RWPE2 (cell line): ENCODE results near the gene SAMD13.

Experiments used
- ATAC-seq: fragments of 200-7000 bp; cut with Tn5 transposase; 3 replicates; pipeline ENCODE4 v1.9.1; 2021; ENCODE audit warnings: low read depth
- DNase-seq: peaks from one replicate; pipeline ENCODE4 v3.0.0-alpha.2; 2020; ENCODE audit warnings: low spot score
- H3K27ac ChIP-seq: fragments of 450-650 bp; 2 replicates; pipeline ENCODE4 v1.5.1; 2017; ENCODE audit warnings: mild to moderate bottlenecking; ENCODE audit not compliant: poor library complexity, severe bottlenecking
- H3K27me3 ChIP-seq: fragments of 250-450 bp; sonication (Bioruptor Pico); 2 replicates; pipeline ENCODE4 v1.5.1; 2021; ENCODE audit warnings: mild to moderate bottlenecking, moderate library complexity; ENCODE audit not compliant: insufficient read depth, poor library complexity, severe bottlenecking
- H3K36me3 ChIP-seq: fragments of 250-450 bp; sonication (Bioruptor Pico); 2 replicates; pipeline ENCODE4 v1.5.1; 2020; ENCODE audit warnings: low read depth, mild to moderate bottlenecking, moderate library complexity
- H3K4me1 ChIP-seq: fragments of 250-450 bp; sonication (Bioruptor Pico); 2 replicates; pipeline ENCODE4 v1.5.1; 2021; ENCODE audit warnings: mild to moderate bottlenecking, moderate library complexity; ENCODE audit not compliant: insufficient read depth, poor library complexity, severe bottlenecking
- H3K4me3 ChIP-seq: fragments of 250-450 bp; sonication (Bioruptor Pico); 2 replicates; pipeline ENCODE4 v1.5.1; 2021; ENCODE audit warnings: mild to moderate bottlenecking, moderate library complexity; ENCODE audit not compliant: severe bottlenecking
- H3K9me3 ChIP-seq: fragments of 250-450 bp; sonication (Bioruptor Pico); 2 replicates; pipeline ENCODE4 v1.5.1; 2021; ENCODE audit warnings: mild to moderate bottlenecking, moderate library complexity; ENCODE audit not compliant: severe bottlenecking
- TF ChIP-seq, protein P1 (sequence below): fragments of 450-650 bp; IDR thresholded peaks from one replicate; pipeline ENCODE4 v1.5.1; 2017; ENCODE audit warnings: mild to moderate bottlenecking, moderate library complexity; ENCODE audit not compliant: poor library complexity, severe bottlenecking

SAMD13 gene

DNA sequence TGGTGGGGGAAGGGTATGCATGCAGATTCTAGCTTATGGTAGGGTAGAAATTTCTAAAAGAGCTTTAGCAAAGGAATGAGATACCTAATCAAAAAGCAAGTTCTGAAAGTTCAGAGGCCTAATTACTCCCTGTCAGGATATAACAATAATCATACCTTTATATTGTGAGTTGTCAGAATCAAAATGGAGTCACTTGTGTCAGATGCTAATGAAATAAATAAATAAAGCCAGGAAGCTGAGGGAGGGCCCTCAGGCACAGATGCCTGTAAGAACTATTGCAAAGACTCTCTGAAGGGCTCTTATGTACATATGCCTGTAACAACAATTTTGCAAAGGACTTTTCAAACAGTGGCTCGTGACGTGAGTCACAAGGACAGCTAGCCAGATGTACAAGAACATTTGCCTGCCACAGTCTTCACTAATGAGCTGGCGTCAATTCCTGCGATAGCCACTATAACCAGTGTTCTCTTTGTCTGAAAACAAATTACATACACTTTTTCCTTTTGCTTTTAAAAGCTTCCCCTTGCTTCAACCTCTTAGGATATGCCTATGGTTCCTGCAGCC is 69.4 kb downstream of the SAMD13 start:
- Histone ChIP-seq H3K27me3 (no peaks in the 10 kb centered on the region), H3K36me3 (no peaks in the 10 kb centered on the region), H3K4me3 (no peak overlapping the region), H3K27ac (no peak overlapping the region), H3K4me1 (peaks cover 2% of the 10 kb centered on the region), H3K9me3 (no peaks in the 10 kb centered on the region)
- DNase-seq (no peak), ATAC-seq (no peak)
- TF ChIP-seq, protein P1, sequence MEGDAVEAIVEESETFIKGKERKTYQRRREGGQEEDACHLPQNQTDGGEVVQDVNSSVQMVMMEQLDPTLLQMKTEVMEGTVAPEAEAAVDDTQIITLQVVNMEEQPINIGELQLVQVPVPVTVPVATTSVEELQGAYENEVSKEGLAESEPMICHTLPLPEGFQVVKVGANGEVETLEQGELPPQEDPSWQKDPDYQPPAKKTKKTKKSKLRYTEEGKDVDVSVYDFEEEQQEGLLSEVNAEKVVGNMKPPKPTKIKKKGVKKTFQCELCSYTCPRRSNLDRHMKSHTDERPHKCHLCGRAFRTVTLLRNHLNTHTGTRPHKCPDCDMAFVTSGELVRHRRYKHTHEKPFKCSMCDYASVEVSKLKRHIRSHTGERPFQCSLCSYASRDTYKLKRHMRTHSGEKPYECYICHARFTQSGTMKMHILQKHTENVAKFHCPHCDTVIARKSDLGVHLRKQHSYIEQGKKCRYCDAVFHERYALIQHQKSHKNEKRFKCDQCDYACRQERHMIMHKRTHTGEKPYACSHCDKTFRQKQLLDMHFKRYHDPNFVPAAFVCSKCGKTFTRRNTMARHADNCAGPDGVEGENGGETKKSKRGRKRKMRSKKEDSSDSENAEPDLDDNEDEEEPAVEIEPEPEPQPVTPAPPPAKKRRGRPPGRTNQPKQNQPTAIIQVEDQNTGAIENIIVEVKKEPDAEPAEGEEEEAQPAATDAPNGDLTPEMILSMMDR: no peak

DNA sequence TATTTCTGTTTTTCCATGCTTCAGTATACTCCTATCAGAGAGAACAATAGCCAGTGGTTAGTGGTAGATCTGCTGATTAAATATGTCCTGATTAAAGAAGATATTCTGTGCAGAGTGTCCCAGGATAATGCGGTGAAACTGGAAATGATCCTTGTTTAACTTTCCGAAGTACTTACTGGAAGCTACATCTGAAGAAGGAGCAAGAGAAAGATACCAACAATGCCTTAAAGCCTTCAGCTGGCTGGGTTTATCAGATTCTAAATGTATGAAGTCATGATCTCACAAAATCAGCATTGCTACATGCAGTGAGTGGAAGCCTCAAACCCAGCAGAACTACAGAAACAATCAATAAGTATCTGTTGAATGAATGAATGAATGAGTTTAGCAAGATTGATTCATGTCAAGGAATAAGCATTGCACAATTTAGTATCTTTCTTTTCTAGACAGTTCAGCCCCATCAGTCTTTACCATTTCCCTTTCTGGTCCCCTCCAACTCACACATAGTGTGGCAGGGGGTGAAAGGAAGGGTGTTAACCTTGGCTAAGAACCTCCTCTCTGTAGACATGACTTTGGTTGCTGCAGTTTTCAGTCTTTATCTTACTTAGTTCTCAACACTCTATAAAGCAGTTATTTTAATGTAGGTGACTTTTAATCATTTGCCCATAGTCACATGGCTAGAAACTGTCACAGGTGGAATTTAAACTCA is 72.1 kb downstream of the SAMD13 start:
- no peaks in the 10 kb centered on the region for H3K9me3 ChIP-seq
- no peak for DNase-seq
- no peaks in the 10 kb centered on the region for H3K4me1 ChIP-seq
- no peak overlapping the region for H3K4me3 ChIP-seq
- H3K27ac ChIP-seq: no peak overlapping the region
- TF ChIP-seq, protein P1: no peak
- no peak for ATAC-seq
- H3K27me3 ChIP-seq: no peaks in the 10 kb centered on the region
- H3K36me3 ChIP-seq: no peaks in the 10 kb centered on the region

DNA sequence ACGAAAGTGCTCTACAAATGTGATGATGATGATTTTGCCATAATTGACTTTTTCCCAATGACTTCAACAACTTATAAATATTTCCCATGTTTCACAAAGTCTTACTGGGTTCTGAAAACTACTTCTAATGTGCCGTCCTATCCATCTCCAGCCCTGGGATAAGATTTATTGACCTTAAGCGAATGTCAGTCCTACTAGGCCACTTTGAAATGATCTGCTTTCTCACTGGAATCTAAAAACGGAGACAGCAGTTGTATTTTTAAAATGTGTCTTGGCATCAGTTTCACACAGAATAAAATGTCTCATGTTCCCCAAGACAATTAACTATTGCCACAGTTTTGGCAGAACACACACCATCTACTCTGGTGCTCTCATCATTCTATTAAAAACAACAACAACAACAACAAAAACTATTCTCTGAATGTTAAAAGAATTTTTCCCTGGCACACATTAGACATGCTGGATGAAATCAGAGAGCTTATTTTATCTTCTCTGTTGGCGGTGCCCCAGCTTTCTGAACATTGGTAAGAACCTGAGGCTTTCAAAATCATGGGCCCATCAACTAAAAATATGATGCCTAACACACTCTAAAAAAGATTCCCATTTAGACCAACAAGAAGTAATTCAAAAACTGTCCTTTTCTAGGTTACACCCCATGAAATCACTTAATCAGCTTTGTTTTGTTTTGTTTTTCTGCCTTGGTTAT is 73.6 kb downstream of the SAMD13 start:
- TF ChIP-seq, protein P1: no peak
- no peak overlapping the region for H3K27ac ChIP-seq
- H3K4me3 ChIP-seq: no peak overlapping the region
- DNase-seq: no peak
- peaks cover 12% of the 10 kb centered on the region for H3K4me1 ChIP-seq
- H3K36me3 ChIP-seq: no peaks in the 10 kb centered on the region
- H3K27me3 ChIP-seq: no peaks in the 10 kb centered on the region
- ATAC-seq: no peak
- no peaks in the 10 kb centered on the region for H3K9me3 ChIP-seq

DNA sequence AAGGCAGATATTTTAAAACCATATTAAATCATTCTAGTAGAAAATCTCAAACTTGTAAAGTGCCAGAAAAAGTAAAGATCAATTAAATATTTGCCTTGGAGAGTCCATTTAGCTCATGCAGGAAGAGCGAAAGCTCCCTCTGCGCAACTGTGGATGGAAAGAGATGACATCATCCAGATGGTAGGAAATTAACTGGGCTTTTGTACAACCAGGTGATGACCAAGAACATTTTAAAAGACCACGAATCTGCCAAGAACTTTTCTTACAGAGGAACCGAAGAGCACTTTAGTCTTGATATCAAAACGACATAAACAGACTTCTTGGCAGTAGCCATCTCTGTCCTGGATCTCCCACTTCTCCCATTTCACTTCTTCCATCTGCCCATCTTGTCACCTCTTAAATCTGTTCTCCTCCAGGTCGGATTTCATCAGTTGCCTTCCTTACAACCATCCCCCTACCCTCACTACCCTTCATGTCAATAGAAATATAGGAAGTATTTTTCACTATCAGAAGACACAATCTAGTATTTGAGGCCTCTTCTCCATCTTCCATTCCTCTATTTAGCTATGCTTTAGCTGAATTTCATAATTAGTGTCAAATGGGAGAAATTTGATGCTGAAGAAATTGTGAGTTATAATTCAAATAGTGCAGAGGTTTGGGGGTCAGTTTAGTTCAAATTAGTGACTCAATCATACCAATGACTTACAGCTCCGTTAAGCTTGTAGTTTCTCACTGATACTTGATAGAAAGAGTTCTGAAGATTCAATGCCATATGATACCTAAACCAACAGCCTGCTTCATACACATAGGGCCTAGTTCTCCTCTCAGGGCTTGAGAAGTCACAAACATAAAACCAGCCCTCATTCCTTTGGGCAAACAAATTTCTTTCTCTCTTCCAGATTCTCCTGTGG is 74.7 kb downstream of the SAMD13 start:
- H3K4me3 ChIP-seq: no peak overlapping the region
- H3K27ac ChIP-seq: no peak overlapping the region
- no peak for DNase-seq
- H3K27me3 ChIP-seq: no peaks in the 10 kb centered on the region
- no peak for ATAC-seq
- peaks cover 12% of the 10 kb centered on the region for H3K4me1 ChIP-seq
- no peaks in the 10 kb centered on the region for H3K36me3 ChIP-seq
- no peaks in the 10 kb centered on the region for H3K9me3 ChIP-seq
- TF ChIP-seq, protein P1: no peak
